ENCODE data around the gene ENGASE. TPM values are rescaled to one million over a fixed set of nuclear protein-coding genes. Genes with fewer than 3 reads are reported as not detected.

ENGASE gene
- total and polyA plus RNA-seq, 2 of the 4 experiments (the other 2 are of a cell fraction): 3.9 to 12.1 TPM

DNA sequence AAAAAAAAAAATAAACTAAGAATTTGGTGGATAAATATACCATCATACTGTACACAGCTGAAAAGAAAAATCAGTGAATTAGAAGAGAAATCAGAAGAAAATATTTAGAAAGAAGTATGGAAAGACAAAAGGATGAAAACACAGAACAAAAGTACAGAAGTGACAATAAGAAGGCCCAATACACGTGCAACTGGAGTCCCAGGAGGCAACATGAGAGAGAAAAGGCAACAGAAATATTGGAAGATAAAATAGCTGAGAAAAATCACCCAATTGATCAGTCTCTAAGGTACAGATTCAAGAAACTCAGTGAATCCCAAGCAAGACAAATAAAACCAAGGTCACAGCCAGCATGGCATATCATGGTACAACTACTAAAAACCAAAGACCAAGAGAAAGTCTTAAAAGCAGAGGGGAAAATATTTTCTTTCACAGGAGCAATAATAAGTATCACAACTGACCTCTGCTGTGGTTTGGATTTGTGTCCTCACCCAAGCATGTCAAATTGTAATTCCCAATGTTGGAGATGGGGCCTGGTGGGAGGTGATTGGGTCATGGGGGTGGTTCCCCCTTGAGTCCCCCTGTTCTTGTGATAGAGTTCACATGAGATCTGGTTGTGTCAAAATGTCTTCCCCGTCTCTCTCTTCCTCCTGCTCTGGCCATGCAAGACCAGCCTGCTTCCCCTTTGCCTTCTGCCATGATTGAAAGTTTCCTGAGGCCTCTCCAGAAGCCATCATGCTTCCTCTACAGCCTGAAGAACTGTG lies 20.2 kb upstream of the ENGASE start:
- H2BK120ac ChIP-seq (ENCODE audit: low read depth, low read length): no peak overlapping the region
- no peaks in the 10 kb centered on the region; the same call in 1 of the 2 replicates for H4K20me1 ChIP-seq (ENCODE audit: insufficient read depth, low read length)
- ATAC-seq (ENCODE audit: low read depth) (no peak), DNase-seq (no peak)
- no peaks in the 10 kb centered on the region for H3K4me1 ChIP-seq (ENCODE audit: control insufficient read depth, insufficient read depth, low read length)
- H3K9ac ChIP-seq (ENCODE audit: low read depth, low read length): no peak overlapping the region
- no peak overlapping the region for H4K91ac ChIP-seq (ENCODE audit: insufficient read depth, low read depth, low read length)
- H3K27ac ChIP-seq (ENCODE audit: insufficient read depth, low read length): no peak overlapping the region
- H3K27me3 ChIP-seq (ENCODE audit: control insufficient read depth, insufficient read depth, low read length): no peaks in the 10 kb centered on the region
- H3K14ac ChIP-seq (replicated peaks; ENCODE audit: low read depth, low read length): no peak overlapping the region
- no peak overlapping the region for H2AFZ ChIP-seq (replicated peaks; ENCODE audit: low read length, poor library complexity)
- no peak overlapping the region for H3K4ac ChIP-seq (ENCODE audit: low read depth, low read length)
- no peaks in the 10 kb centered on the region for H3K79me1 ChIP-seq (ENCODE audit: low read depth in 1 of 2, low read length in 2 of 2)
- no CpG with 5 or more reads among the region's 2 CpGs for WGBS, 2 experiments (ENCODE audit: extremely low coverage in 2 of 2, insufficient read length in 1 of 2)
- no peak overlapping the region for H2BK5ac ChIP-seq (ENCODE audit: low read depth, low read length, poor library complexity, severe bottlenecking)
- no peak overlapping the region for H3K23ac ChIP-seq (ENCODE audit: low read depth, low read length)
- in situ Hi-C loops (cut with MboI; ENCODE audit: low sequenced_read_pairs) (no loop called here), intact Hi-C loops (cut with micrococcal nuclease) (no loop called here), dilution Hi-C loops (cut with HindIII; ENCODE audit: low sequenced_read_pairs, unreplicated experiment) (no loop called here)
- no peak overlapping the region for H2BK20ac ChIP-seq (ENCODE audit: low read depth, low read length)
- no peak overlapping the region for H3K18ac ChIP-seq (ENCODE audit: low read depth, low read length)
- no peak overlapping the region for H2AK5ac ChIP-seq (ENCODE audit: low read depth, low read length)
- H4K8ac ChIP-seq (ENCODE audit: low read depth in 2 of 2, low read length in 2 of 2): no peak overlapping the region
- H2AK9ac ChIP-seq (replicated peaks; ENCODE audit: low read depth, low read length, poor library complexity): no peak overlapping the region
- H3K9me1 ChIP-seq (ENCODE audit: insufficient read depth, low read length): peaks cover 7% of the 10 kb centered on the region; the same call in 1 of the 2 replicates
- H2BK15ac ChIP-seq (ENCODE audit: low read depth, low read length): no peak overlapping the region
- H3K4me3 ChIP-seq (ENCODE audit: insufficient read depth, low read depth, low read length): no peak overlapping the region
- peaks cover 2% of the 10 kb centered on the region; the same call in 1 of the 2 replicates for H3K9me3 ChIP-seq (ENCODE audit: control insufficient read depth, insufficient read depth, low read length)
- CTCF ChIA-PET: interaction anchor here (1.2 to 1.4 kb wide), 2 partner anchors 9 to 11 kb away, joined by 4 to 5 read pairs; no protein-coding TSS in a partner anchor
- H3K56ac ChIP-seq (ENCODE audit: extremely low read depth, insufficient read depth, low read length): no peak overlapping the region
- H4K5ac ChIP-seq (ENCODE audit: low read depth, low read length): no peak overlapping the region
- POLR2A ChIA-PET (ENCODE audit: unreplicated experiment): no interaction called here
- H3K4me2 ChIP-seq (ENCODE audit: low read depth, low read length): no peak overlapping the region
- no peaks in the 10 kb centered on the region for H3K36me3 ChIP-seq (ENCODE audit: control insufficient read depth, insufficient read depth, low read length)
- no TSS peak for BruUV-seq (replicated peaks)
- no peak for TF ChIP-seq RCOR1 (IDR thresholded peaks at IDR 0.05; ENCODE audit: insufficient replicate concordance, low read length)
- TF ChIP-seq NFE2L2 (IDR thresholded peaks at IDR 0.05; ENCODE audit: low read depth, low read length): no peak
- no peak for TF ChIP-seq MAZ (IDR thresholded peaks at IDR 0.05; ENCODE audit: borderline replicate concordance, low read depth, low read length)
- TF ChIP-seq FOS (IDR thresholded peaks at IDR 0.05; ENCODE audit: low read depth, low read length): no peak
- TF ChIP-seq RAD21 (IDR thresholded peaks at IDR 0.05; ENCODE audit: low read length): no peak
- TF ChIP-seq CEBPB (IDR thresholded peaks at IDR 0.05; ENCODE audit: low read depth, low read length): no peak
- TF ChIP-seq, protein P1, sequence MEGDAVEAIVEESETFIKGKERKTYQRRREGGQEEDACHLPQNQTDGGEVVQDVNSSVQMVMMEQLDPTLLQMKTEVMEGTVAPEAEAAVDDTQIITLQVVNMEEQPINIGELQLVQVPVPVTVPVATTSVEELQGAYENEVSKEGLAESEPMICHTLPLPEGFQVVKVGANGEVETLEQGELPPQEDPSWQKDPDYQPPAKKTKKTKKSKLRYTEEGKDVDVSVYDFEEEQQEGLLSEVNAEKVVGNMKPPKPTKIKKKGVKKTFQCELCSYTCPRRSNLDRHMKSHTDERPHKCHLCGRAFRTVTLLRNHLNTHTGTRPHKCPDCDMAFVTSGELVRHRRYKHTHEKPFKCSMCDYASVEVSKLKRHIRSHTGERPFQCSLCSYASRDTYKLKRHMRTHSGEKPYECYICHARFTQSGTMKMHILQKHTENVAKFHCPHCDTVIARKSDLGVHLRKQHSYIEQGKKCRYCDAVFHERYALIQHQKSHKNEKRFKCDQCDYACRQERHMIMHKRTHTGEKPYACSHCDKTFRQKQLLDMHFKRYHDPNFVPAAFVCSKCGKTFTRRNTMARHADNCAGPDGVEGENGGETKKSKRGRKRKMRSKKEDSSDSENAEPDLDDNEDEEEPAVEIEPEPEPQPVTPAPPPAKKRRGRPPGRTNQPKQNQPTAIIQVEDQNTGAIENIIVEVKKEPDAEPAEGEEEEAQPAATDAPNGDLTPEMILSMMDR (conservative IDR thresholded peaks at IDR 0.05; ENCODE audit: low read depth, low read length): no peak
- TF ChIP-seq ELK1 (IDR thresholded peaks at IDR 0.05; ENCODE audit: borderline replicate concordance, low read depth, low read length): no peak
- TF ChIP-seq USF2 (IDR thresholded peaks at IDR 0.05; ENCODE audit: low read depth, low read length): no peak
- no peak for TF ChIP-seq CHD1 (IDR thresholded peaks at IDR 0.05; ENCODE audit: low read depth, low read length)
- TF ChIP-seq RFX5 (IDR thresholded peaks at IDR 0.05; ENCODE audit: low read depth, low read length): no peak
- TF ChIP-seq POLR2A (IDR thresholded peaks at IDR 0.05; ENCODE audit: low read depth, low read length): no peak
- TF ChIP-seq SMC3 (IDR thresholded peaks at IDR 0.05; ENCODE audit: low read depth, low read length): no peak
- TF ChIP-seq BHLHE40 (IDR thresholded peaks at IDR 0.05; ENCODE audit: low read depth, low read length): no peak
- TF ChIP-seq MXI1 (IDR thresholded peaks at IDR 0.05; ENCODE audit: borderline replicate concordance, low read depth, low read length): no peak
